ENCODE results near the gene TANK.
"Not testable (repeated sequence)": the region's sequence is repeated elsewhere in the genome, so short reads cannot be mapped to it uniquely, and the experiment has no call there.

The TANK gene

GRCh38 chr2:161121622-161122021, 38.6 kb upstream of the TANK start:
- no peaks in the 10 kb centered on the region for H3K9me3 ChIP-seq (replicated peaks; ENCODE audit: low read length)
- H3K9ac ChIP-seq (ENCODE audit: low read depth, low read length) = no peak overlapping the region
- no peaks in the 10 kb centered on the region for H3K36me3 ChIP-seq (ENCODE audit: insufficient read depth, low read length)
- no peak overlapping the region for H3K4me2 ChIP-seq (ENCODE audit: low read length)
- peaks cover 21% of the 10 kb centered on the region for H3K4me1 ChIP-seq (ENCODE audit: control insufficient read depth, insufficient read depth, low read length)
- H3K4me3 ChIP-seq (ENCODE audit: low read length) = no peak overlapping the region
- no peaks in the 10 kb centered on the region for H3K27me3 ChIP-seq (ENCODE audit: control insufficient read depth, insufficient read depth, low read length)

DNA sequence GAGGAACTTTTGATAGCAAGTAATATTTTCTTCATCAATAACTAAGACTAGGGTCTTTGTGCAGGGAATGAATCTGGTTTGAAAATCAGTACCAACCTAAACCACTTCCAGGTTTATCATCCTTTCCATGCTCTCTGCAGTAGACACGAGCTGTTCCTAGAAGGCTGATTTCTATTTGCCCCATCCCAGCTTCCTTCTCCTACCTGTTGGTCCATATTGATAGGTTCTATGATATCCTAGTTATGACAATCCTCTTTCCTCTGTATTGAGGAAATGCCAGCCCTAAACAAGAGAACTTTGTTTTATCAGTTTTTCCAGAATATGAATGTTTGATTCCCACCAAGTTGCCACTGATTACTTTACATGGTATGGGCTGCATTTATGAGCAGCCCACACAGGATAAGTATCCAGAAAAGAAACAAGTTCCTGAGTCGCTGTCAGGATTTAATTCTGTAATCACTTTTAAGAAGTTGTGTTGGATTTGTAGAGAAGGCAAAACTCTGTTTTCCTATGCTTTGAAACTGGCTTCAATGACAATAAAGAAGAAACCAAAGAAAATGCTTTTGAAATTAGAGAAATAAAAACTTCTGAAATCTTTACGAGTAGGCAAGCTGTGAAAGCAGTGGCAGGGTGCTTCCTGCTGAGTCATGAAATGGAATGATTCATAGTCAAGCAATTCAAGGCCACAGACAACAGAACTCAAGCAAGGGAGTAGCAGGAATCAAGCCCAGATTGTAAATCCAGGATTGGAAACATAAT, 37.3 kb upstream of the TANK start:
- H3K9me3 ChIP-seq (replicated peaks; ENCODE audit: low read length) = no peaks in the 10 kb centered on the region
- H3K36me3 ChIP-seq (ENCODE audit: insufficient read depth, low read length) = no peaks in the 10 kb centered on the region
- peak overlapping the region; percentile 40 for H3K4me3 ChIP-seq (ENCODE audit: low read length)
- H3K27me3 ChIP-seq (ENCODE audit: control insufficient read depth, insufficient read depth, low read length) = no peaks in the 10 kb centered on the region
- peak overlapping the region; percentile 72 for H3K4me2 ChIP-seq (ENCODE audit: low read length)
- peak overlapping the region; percentile 69 for H3K9ac ChIP-seq (ENCODE audit: low read depth, low read length)
- H3K4me1 ChIP-seq (ENCODE audit: control insufficient read depth, insufficient read depth, low read length) = peaks cover 21% of the 10 kb centered on the region

DNA sequence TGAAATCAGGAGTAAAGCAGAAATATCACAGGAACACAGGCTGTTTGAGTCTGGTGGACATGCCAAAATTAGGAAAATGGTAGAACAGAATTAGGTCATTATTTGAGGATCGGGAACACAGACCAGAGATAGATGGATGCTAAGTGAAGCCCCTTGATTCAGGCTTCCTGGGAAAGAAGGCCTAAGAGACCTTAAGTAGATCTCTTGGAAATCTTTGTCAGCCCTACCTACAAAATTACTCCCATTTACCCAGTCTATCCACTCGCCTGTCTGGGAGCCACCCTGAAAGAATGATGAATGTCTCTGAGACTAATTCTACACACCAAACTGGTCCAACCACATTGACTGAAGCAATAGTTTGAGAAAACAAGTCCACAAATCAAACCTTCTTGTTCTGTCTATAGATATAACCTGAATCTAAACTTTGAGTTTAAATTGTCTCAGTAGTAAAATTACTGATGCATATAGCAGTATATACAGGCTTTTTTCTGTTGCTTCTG, 36.6 kb upstream of the TANK start:
- Histone ChIP-seq H3K9ac (ENCODE audit: low read depth, low read length) (peak overlapping the region; percentile 61), H3K27me3 (ENCODE audit: control insufficient read depth, insufficient read depth, low read length) (no peaks in the 10 kb centered on the region), H3K9me3 (replicated peaks; ENCODE audit: low read length) (no peaks in the 10 kb centered on the region), H3K4me2 (ENCODE audit: low read length) (peak overlapping the region; percentile 64), H3K36me3 (ENCODE audit: insufficient read depth, low read length) (no peaks in the 10 kb centered on the region), H3K4me3 (ENCODE audit: low read length) (no peak overlapping the region), H3K4me1 (ENCODE audit: control insufficient read depth, insufficient read depth, low read length) (peaks cover 21% of the 10 kb centered on the region)

DNA sequence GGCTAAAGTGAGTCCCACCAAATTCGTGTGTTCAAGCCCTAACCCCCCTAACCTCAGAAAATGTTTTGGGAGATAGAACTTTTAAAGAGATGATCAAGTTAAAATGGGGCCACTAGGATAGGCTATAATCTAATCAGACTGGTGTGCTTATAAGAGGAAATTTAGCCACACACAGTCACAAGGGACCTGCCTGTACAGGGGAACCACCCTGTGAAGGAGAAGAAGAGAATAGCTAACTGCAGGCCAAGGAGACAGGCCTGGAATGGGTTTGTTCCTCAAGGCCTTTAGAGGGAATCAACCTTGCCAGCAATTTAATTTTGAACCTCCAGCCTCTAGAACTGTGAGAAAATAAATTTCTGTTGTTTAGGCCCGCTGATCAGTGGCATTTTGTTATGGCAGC, 36.0 kb upstream of the TANK start:
- Histone ChIP-seq H3K9me3 (replicated peaks; ENCODE audit: low read length) (no peaks in the 10 kb centered on the region), H3K4me1 (ENCODE audit: control insufficient read depth, insufficient read depth, low read length) (peaks cover 21% of the 10 kb centered on the region), H3K27me3 (ENCODE audit: control insufficient read depth, insufficient read depth, low read length) (no peaks in the 10 kb centered on the region), H3K36me3 (ENCODE audit: insufficient read depth, low read length) (no peaks in the 10 kb centered on the region), H3K9ac (ENCODE audit: low read depth, low read length) (no peak overlapping the region), H3K4me2 (ENCODE audit: low read length) (no peak overlapping the region), H3K4me3 (ENCODE audit: low read length) (no peak overlapping the region)

DNA sequence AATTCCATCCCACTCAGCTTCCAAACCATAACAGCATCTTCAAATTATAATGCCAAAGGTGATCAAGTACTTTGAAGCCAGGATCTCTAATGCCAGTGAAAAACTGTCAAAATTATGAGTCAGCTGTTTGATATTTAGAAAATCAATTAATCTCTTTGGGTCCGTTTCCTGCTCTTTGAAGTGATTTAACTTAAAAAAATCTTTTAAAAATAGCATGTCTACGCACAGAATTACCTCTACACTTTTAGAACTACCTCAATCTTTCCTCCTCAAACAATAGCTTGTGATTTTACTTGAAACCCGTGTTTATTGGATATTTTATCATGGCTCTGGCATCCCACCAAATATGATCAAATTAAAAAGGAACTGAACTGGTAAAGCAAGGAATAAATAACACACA, 31.3 kb upstream of the TANK start:
- Histone ChIP-seq H3K27me3 (ENCODE audit: control insufficient read depth, insufficient read depth, low read length) (no peaks in the 10 kb centered on the region), H3K9ac (ENCODE audit: low read depth, low read length) (no peak overlapping the region), H3K9me3 (replicated peaks; ENCODE audit: low read length) (no peaks in the 10 kb centered on the region), H3K36me3 (ENCODE audit: insufficient read depth, low read length) (no peaks in the 10 kb centered on the region), H3K4me3 (ENCODE audit: low read length) (no peak overlapping the region), H3K4me2 (ENCODE audit: low read length) (no peak overlapping the region), H3K4me1 (ENCODE audit: control insufficient read depth, insufficient read depth, low read length) (peaks cover 4% of the 10 kb centered on the region)

DNA sequence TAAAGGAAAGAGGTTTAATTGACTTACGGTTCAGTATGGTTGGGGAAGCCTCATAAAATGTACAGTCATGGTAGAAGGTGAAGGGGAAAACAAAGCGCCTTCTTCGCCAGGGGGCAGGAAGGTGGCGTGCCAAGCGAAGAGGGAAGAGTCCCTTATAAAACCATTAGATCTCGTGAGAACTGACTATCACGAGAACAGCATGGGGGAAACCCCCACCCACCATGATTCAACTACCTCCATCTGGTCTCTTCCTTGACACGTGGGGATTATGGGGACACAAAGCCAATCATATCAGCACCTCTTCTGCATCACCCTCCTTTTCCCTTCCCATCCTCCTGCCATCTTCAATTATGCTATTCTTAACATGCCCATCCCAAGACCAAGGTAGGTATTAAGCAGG, 29.9 kb upstream of the TANK start:
- no peaks in the 10 kb centered on the region for H3K9me3 ChIP-seq (replicated peaks; ENCODE audit: low read length)
- H3K4me1 ChIP-seq (ENCODE audit: control insufficient read depth, insufficient read depth, low read length) = peaks cover 10% of the 10 kb centered on the region
- H3K27me3 ChIP-seq (ENCODE audit: control insufficient read depth, insufficient read depth, low read length) = no peaks in the 10 kb centered on the region
- H3K4me3 ChIP-seq (ENCODE audit: low read length) = no peak overlapping the region
- H3K9ac ChIP-seq (ENCODE audit: low read depth, low read length) = no peak overlapping the region
- no peak overlapping the region for H3K4me2 ChIP-seq (ENCODE audit: low read length)
- H3K36me3 ChIP-seq (ENCODE audit: insufficient read depth, low read length) = no peaks in the 10 kb centered on the region

DNA sequence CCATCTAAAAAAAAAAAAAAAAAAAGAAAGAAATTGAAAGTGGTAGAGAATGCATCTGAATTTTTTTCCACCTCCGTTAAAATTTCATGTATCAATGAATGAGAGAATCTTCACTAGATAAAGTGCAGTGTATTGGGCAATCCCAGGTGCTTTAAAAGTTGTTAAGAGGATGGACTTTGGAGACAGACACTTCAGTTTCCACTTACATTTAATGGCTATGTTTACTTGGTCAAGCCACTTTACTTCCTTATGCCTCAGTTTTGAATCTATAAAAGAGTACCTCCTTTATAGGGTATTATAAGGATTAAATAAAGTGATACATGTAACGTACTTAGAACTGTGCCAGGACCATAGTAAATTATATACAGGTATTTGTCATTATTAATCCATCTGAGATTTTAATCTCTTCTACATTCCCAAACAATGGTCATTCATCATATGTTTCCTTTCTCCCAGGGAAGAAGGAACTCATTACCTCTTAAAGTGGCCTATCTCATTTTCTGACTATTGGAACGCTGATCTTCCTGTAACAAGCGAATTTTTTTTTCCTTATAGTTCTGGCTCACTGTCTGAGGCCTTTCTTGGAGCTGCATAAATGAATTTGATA, 29.1 kb upstream of the TANK start:
- Histone ChIP-seq H3K27me3 (ENCODE audit: control insufficient read depth, insufficient read depth, low read length) (no peaks in the 10 kb centered on the region), H3K36me3 (ENCODE audit: insufficient read depth, low read length) (no peaks in the 10 kb centered on the region), H3K4me2 (ENCODE audit: low read length) (no peak overlapping the region), H3K4me3 (ENCODE audit: low read length) (no peak overlapping the region), H3K9me3 (replicated peaks; ENCODE audit: low read length) (no peaks in the 10 kb centered on the region), H3K4me1 (ENCODE audit: control insufficient read depth, insufficient read depth, low read length) (peaks cover 18% of the 10 kb centered on the region), H3K9ac (ENCODE audit: low read depth, low read length) (no peak overlapping the region)

DNA sequence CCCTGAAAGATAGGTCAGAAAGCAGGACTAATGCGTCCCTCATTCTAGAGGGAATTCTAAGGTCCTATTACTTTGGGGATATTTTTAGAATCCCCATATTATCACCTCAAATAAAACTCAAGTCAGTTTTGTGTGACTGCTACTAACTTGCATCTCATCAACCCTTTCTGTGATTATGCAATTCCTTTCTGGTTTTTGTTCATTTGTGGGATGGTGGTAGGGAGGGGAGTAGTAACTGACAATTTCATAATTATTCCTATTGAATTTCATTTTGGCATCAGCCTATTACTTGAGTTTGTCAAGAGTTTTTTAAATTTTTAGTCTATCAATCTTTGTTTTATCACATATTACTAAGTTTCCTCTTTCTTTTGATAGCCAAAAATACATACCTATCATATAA, 28.4 kb upstream of the TANK start:
- Histone ChIP-seq H3K27me3 (ENCODE audit: control insufficient read depth, insufficient read depth, low read length) (no peaks in the 10 kb centered on the region), H3K9me3 (replicated peaks; ENCODE audit: low read length) (no peaks in the 10 kb centered on the region), H3K9ac (ENCODE audit: low read depth, low read length) (no peak overlapping the region), H3K4me3 (ENCODE audit: low read length) (no peak overlapping the region), H3K36me3 (ENCODE audit: insufficient read depth, low read length) (no peaks in the 10 kb centered on the region), H3K4me1 (ENCODE audit: control insufficient read depth, insufficient read depth, low read length) (peaks cover 25% of the 10 kb centered on the region), H3K4me2 (ENCODE audit: low read length) (no peak overlapping the region)

DNA sequence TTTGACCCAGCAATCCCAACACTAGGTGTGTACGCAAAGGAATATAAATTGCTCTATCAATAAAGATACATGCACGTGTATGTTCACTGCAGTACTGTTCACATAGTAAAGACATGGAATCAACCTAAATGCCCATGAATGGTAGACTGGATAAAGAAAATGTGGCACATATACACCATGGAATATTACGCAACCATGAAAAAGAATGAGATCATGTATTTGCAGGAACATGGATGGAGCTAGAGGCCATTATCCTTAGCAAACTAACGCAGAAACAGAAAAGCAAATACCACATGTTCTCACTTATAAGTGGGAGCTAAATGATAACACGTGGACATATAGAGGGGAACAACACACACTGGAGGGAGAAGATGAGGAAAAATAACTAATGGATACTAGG, 27.8 kb upstream of the TANK start:
- H3K9ac ChIP-seq (ENCODE audit: low read depth, low read length); H3K27me3 ChIP-seq (ENCODE audit: control insufficient read depth, insufficient read depth, low read length); H3K9me3 ChIP-seq (replicated peaks; ENCODE audit: low read length); H3K4me2 ChIP-seq (ENCODE audit: low read length); H3K4me3 ChIP-seq (ENCODE audit: low read length); H3K36me3 ChIP-seq (ENCODE audit: insufficient read depth, low read length): not testable (repeated sequence)
- peaks cover 27% of the 10 kb centered on the region for H3K4me1 ChIP-seq (ENCODE audit: control insufficient read depth, insufficient read depth, low read length)

DNA sequence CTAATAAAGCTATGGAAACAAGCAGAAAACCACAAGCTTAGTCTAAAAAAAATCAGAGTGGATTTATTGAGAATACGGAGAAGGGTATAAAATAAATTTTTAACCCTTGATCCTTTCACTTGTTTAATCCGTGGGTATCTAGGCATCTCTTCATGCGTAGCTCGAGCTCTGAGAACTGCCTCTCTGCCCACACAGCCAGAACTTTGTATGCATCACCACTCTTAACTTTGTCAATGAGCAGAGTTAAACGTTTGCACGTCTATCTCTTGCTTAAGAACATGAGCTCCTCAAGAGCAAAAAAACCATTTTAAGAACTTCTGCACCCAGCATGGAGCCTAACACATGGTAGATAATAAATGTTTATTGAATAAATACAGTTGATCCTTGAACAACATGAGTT, 26.9 kb upstream of the TANK start:
- Histone ChIP-seq H3K27me3 (ENCODE audit: control insufficient read depth, insufficient read depth, low read length) (no peaks in the 10 kb centered on the region), H3K9me3 (replicated peaks; ENCODE audit: low read length) (no peaks in the 10 kb centered on the region), H3K4me2 (ENCODE audit: low read length) (no peak overlapping the region), H3K9ac (ENCODE audit: low read depth, low read length) (no peak overlapping the region), H3K36me3 (ENCODE audit: insufficient read depth, low read length) (no peaks in the 10 kb centered on the region), H3K4me1 (ENCODE audit: control insufficient read depth, insufficient read depth, low read length) (peaks cover 28% of the 10 kb centered on the region), H3K4me3 (ENCODE audit: low read length) (no peak overlapping the region)

DNA sequence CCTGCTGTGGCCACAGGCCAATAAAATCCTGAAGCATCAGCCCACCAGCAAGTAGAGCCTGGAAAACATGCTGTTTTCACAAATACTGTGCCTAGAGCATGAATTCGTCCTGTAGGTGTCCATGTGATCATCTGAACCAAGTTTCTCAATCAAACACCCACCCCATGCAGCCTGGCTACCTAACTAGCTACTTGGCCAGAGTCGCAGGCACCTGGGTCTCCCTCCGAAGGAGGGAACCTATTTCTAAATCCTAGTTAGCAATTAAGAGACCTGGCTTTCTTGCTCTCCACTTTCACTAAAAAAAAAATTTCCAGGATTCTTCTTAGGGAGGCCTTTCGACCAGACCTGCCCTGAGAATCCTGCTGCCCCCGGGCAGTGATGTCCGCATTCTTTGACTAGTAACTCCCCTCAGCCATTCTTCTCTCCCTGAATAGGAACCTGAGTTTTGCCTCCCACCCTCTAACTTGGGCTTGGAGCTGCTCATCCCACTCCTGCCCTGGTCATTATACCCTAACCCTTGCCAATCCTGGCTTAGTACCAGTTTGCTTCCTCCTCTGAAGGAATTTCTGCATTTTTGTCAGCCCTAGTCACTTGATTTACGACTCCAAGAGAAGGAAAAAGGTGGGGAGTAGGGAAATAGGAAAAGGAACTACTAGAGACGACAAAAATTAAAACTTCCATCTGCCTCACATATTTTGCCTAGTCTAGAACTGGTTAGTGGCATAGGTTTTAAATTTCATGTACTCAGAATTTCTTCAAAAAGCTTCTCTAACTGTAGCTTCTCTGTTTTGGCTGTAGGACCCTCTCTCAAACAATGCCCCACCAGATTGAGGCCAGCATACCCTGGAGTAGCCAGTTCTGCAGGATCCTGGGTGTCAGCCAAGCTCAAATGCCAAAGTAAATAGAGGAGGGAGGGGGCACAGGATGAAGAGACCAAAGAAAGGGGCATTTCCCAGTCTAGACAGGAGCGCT, 25.4 kb upstream of the TANK start:
- peak overlapping the region; percentile 41 for H3K4me3 ChIP-seq (ENCODE audit: low read length)
- H3K4me1 ChIP-seq (ENCODE audit: control insufficient read depth, insufficient read depth, low read length) = peaks cover 42% of the 10 kb centered on the region
- no peak overlapping the region for H3K9ac ChIP-seq (ENCODE audit: low read depth, low read length)
- no peaks in the 10 kb centered on the region for H3K9me3 ChIP-seq (replicated peaks; ENCODE audit: low read length)
- peak overlapping the region; percentile 49 for H3K4me2 ChIP-seq (ENCODE audit: low read length)
- H3K36me3 ChIP-seq (ENCODE audit: insufficient read depth, low read length) = no peaks in the 10 kb centered on the region
- no peaks in the 10 kb centered on the region for H3K27me3 ChIP-seq (ENCODE audit: control insufficient read depth, insufficient read depth, low read length)
